Measurements from ENCODE around the gene HACE1.

GRCh38 chr6:104881964-104882668, 22.4 kb upstream of the HACE1 start:
- no peak for TF ChIP-seq REST (IDR thresholded peaks at IDR 0.05; ENCODE audit: insufficient replicate concordance, low read depth)
- no peak for TF ChIP-seq GABPA (IDR thresholded peaks at IDR 0.05; ENCODE audit: low read depth)
- no peak for TF ChIP-seq CTCF (IDR thresholded peaks at IDR 0.05; ENCODE audit: insufficient read depth, low read length)
- TF ChIP-seq POLR2AphosphoS5 (IDR thresholded peaks at IDR 0.05; ENCODE audit: low read depth) = no peak
- TF ChIP-seq SPI1 (IDR thresholded peaks at IDR 0.05; ENCODE audit: borderline replicate concordance, low read depth) = no peak

All from HL-60 (cell line).